Measurements from ENCODE around the gene CRIP2.

The CRIP2 gene

DNA sequence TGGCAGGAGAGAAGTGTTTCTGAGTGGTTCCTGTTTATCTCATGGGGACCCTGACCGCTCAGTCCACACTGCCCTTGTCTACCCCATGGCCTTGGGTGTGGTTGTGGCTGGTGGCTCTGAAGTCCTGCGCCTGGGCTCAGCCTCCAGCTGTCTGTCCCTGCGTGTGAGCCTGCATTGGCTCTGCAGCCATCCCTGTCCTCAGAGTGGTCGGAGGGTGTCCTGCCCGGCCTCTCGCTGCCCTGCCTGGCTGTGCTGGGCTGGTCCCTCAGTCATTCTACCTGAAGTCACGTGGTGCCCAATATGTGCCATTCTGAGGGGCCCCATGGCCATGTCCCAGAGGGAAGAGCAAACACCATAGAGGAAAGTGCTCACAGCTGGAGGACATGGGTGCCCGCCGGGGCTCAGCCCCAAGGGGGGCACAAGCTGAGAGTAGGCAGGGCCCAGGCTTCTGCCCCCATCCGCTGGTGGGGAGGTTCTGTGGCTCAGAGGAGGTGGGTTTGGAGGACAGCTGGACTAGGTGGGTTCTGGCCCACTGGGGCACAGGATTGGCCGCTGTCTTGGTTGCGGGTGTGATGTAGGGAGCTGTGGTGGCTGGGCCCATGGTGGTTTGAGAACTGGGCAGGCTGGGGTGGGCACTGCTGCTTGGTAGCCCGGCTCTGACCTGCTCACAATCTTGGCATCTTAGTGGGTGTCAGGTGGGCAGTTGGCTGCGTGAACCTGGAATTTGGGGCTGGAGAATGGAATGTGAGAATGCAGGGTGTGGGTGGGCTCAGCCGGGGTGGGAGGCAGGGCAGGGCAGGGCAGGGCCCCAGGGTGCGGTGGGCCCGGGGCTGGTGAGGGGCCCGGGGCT lies 28.1 kb downstream of the CRIP2 start:
- no peak for TF ChIP-seq Cebpa-rat (IDR thresholded peaks at IDR 0.05)
- H3K4me1 ChIP-seq: peaks cover 0 to 39% (median 24%) of the 10 kb centered on the region in 10 experiments; a peak in 17 of 20 replicates
- H3K27me3 ChIP-seq: peaks cover 0 to 6% (median 0%) of the 10 kb centered on the region in 11 experiments; a peak in 5 of 22 replicates
- H3K4me3 ChIP-seq: no peak overlapping the region
- H3K36me3 ChIP-seq: peaks cover 0 to 18% (median 9%) of the 10 kb centered on the region in 11 experiments; a peak in 9 of 22 replicates
- peak overlapping the region in 4 of 11 experiments; percentile 11 to 32 (median 19); a peak in 3 of 22 replicates for H3K4me2 ChIP-seq
- no peak overlapping the region for H3K27ac ChIP-seq
- H4K20me1 ChIP-seq: peaks cover 0 to 44% (median 0%) of the 10 kb centered on the region in 11 experiments; a peak in 5 of 22 replicates
- H3K9ac ChIP-seq: 0 out of 22 replicates have a peak overlapping the region, but pooled peaks of 3 of the 11 experiments have one; percentile 10 to 15 (median 14)
- no peaks in the 10 kb centered on the region for H3K9me3 ChIP-seq (replicated peaks in 1 of 11)

GRCh38 chr14:105503296-105503640 lies 28.6 kb downstream of the CRIP2 start:
- H3K4me2 ChIP-seq: peak overlapping the region in 4 of 11 experiments; percentile 2 to 36 (median 16); a peak in 4 of 22 replicates
- no peak overlapping the region for H3K4me3 ChIP-seq
- H3K36me3 ChIP-seq: peaks cover 0 to 14% (median 6%) of the 10 kb centered on the region in 11 experiments; a peak in 9 of 22 replicates
- no peak overlapping the region for H3K9ac ChIP-seq
- peaks cover 0 to 7% (median 0%) of the 10 kb centered on the region in 11 experiments; a peak in 5 of 22 replicates for H3K27me3 ChIP-seq
- peaks cover 0 to 45% (median 30%) of the 10 kb centered on the region in 10 experiments; a peak in 17 of 20 replicates for H3K4me1 ChIP-seq
- peaks cover 0 to 38% (median 0%) of the 10 kb centered on the region in 11 experiments; a peak in 5 of 22 replicates for H4K20me1 ChIP-seq
- no peak overlapping the region for H3K27ac ChIP-seq
- TF ChIP-seq Cebpa-rat (IDR thresholded peaks at IDR 0.05): no peak
- no peaks in the 10 kb centered on the region for H3K9me3 ChIP-seq (replicated peaks in 1 of 11)

DNA sequence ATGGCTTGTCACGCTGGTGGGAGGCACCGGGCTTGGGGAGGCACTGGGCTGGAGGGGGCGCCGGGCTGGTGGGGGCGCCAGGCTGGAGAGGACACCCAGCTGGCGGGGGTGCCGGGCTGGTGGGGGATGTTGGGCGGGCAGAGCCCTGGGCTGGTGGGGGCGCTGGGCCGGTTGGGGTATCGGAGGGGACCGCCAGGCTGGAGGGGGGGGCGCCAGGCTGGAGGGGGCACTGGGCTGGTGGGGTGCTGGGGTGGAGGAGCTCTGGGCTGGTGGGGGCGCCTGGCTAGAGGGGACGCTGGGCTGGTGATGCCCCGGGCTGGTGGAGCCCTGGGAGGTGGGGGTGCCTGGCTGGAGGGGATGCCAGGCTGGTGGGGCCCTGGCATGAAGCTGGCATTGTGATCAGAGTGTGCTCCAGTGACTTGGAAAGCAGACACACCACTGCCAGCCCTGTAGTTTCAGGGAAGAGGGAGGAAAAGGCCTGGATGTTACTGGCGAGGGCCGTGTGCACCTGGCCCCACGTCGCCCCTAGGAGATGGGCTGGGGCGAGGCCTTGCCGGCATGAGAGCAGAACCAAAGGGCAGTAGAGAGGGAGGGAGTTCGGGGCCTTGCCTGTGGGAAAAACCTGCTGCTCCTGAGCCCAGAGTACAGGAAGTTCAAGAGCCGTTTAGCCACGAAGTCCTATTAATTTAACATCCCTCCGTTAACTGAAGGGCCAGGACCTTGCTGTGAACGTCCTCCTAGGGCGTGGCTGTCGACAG lies 29.5 kb downstream of the CRIP2 start:
- Histone ChIP-seq H3K27me3 (peaks cover 0 to 7% (median 0%) of the 10 kb centered on the region in 11 experiments; a peak in 5 of 22 replicates), H3K9me3 (replicated peaks in 1 of 11) (no peaks in the 10 kb centered on the region), H3K4me2 (peak overlapping the region; percentile 32 to 76 (median 57); a peak in 20 of 22 replicates), H3K36me3 (peaks cover 0 to 7% (median 0%) of the 10 kb centered on the region in 11 experiments; a peak in 4 of 22 replicates), H3K4me1 (peaks cover 0 to 48% (median 33%) of the 10 kb centered on the region in 10 experiments; a peak in 17 of 20 replicates), H4K20me1 (peaks cover 0 to 30% (median 0%) of the 10 kb centered on the region in 11 experiments; a peak in 3 of 22 replicates), H3K4me3 (no peak overlapping the region), H3K27ac (peak overlapping the region in 4 of 11 experiments; percentile 1 to 32 (median 14); a peak in 1 of 22 replicates), H3K9ac (peak overlapping the region in 6 of 11 experiments; percentile 11 to 62 (median 40); a peak in 8 of 22 replicates)
- no peak for TF ChIP-seq Cebpa-rat (IDR thresholded peaks at IDR 0.05)

DNA sequence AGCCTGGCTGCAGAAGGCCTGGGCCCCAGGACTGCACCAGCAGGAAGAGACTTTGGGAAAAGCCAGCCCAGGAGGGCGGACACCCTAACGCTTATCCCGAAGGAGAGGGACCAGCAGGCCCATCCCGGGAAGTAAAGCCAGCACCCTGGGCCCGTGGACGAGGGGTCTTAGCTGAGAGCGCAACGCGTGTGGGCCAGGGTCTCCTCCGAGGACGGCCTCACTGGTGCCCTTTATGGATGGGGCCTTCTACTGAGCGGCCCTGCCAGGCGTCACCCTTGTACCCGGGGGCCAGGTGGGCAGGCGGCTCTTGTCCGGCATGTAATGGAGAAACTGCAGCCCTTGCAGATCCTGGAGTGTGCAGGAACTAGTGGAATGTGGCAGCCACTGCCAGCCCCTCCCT lies 30.5 kb downstream of the CRIP2 start:
- H3K27me3 ChIP-seq: peaks cover 0 to 7% (median 0%) of the 10 kb centered on the region in 11 experiments; a peak in 5 of 22 replicates
- no peak for TF ChIP-seq Cebpa-rat (IDR thresholded peaks at IDR 0.05)

DNA sequence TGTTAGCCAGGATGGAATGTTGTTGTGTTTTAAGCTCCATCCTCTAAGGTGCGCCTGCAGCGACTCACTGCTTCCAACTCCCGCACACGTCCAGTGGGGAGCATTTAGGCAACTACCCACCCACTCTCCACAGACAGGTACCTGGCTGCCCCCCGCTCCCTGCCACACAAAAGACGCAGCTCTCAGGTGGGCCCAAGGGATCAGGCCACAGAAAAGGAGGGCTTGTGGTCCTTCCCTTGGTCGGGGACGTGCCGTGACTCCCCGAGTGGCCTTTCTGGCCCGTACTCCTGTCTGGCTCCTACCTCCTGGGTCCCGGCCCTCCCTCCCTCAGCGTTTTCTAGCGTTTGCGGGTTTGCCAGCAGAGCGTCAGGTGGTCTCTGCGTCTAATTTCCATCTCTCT lies 32.6 kb downstream of the CRIP2 start:
- Histone ChIP-seq H3K27me3 (peaks cover 0 to 7% (median 0%) of the 10 kb centered on the region in 11 experiments; a peak in 5 of 22 replicates), H3K4me1 (peaks cover 0 to 51% (median 37%) of the 10 kb centered on the region in 10 experiments; a peak in 17 of 20 replicates)

More for the DNA sequence above, 30.5 kb downstream of the CRIP2 start:
- 0 out of 22 replicates have a peak overlapping the region, but pooled peaks of 1 of the 11 experiments have one; percentile 9 for H3K27ac ChIP-seq
- H3K4me2 ChIP-seq: peak overlapping the region in 10 of 11 experiments; percentile 32 to 76 (median 61); a peak in 19 of 22 replicates
- H3K9me3 ChIP-seq (replicated peaks in 1 of 11): no peaks in the 10 kb centered on the region
- H3K9ac ChIP-seq: peak overlapping the region in 4 of 11 experiments; percentile 18 to 62 (median 56); a peak in 4 of 22 replicates
- H3K4me3 ChIP-seq: no peak overlapping the region
- H3K36me3 ChIP-seq: no peaks in the 10 kb centered on the region
- peaks cover 0 to 48% (median 33%) of the 10 kb centered on the region in 10 experiments; a peak in 17 of 20 replicates for H3K4me1 ChIP-seq
- peaks cover 0 to 20% (median 0%) of the 10 kb centered on the region in 11 experiments; a peak in 3 of 22 replicates for H4K20me1 ChIP-seq

GRCh38 chr14:105508069-105508468 lies 33.4 kb downstream of the CRIP2 start:
- peaks cover 0 to 7% (median 0%) of the 10 kb centered on the region in 11 experiments; a peak in 5 of 22 replicates for H3K27me3 ChIP-seq
- H3K9me3 ChIP-seq (replicated peaks in 1 of 11): no peaks in the 10 kb centered on the region
- H3K4me2 ChIP-seq: peak overlapping the region in 8 of 11 experiments; percentile 20 to 75 (median 51); a peak in 15 of 22 replicates
- no peak overlapping the region for H3K9ac ChIP-seq
- H3K36me3 ChIP-seq: no peaks in the 10 kb centered on the region
- H3K4me3 ChIP-seq: no peak overlapping the region
- H3K27ac ChIP-seq: no peak overlapping the region
- H3K4me1 ChIP-seq: peaks cover 0 to 46% (median 33%) of the 10 kb centered on the region in 10 experiments; a peak in 17 of 20 replicates
- TF ChIP-seq Cebpa-rat (IDR thresholded peaks at IDR 0.05): no peak
- H4K20me1 ChIP-seq: peaks cover 0 to 4% (median 0%) of the 10 kb centered on the region in 11 experiments; a peak in 1 of 22 replicates

More for the DNA sequence above, 32.6 kb downstream of the CRIP2 start:
- Histone ChIP-seq H3K36me3 (no peaks in the 10 kb centered on the region), H4K20me1 (peaks cover 0 to 11% (median 0%) of the 10 kb centered on the region in 11 experiments; a peak in 1 of 22 replicates), H3K4me3 (no peak overlapping the region), H3K4me2 (peak overlapping the region in 8 of 11 experiments; percentile 20 to 75 (median 51); a peak in 15 of 22 replicates), H3K9me3 (replicated peaks in 1 of 11) (no peaks in the 10 kb centered on the region), H3K9ac (0 out of 22 replicates have a peak overlapping the region, but pooled peaks of 1 of the 11 experiments have one; percentile 13), H3K27ac (no peak overlapping the region)
- TF ChIP-seq Cebpa-rat (IDR thresholded peaks at IDR 0.05): no peak

GRCh38 chr14:105508601-105509000 lies 34.0 kb downstream of the CRIP2 start:
- Histone ChIP-seq H3K4me2 (peak overlapping the region in 6 of 11 experiments; percentile 34 to 75 (median 64); a peak in 7 of 22 replicates), H3K9ac (no peak overlapping the region), H3K27ac (no peak overlapping the region), H3K36me3 (no peaks in the 10 kb centered on the region), H4K20me1 (no peaks in the 10 kb centered on the region), H3K4me3 (no peak overlapping the region), H3K27me3 (peaks cover 0 to 7% (median 0%) of the 10 kb centered on the region in 11 experiments; a peak in 5 of 22 replicates), H3K4me1 (peaks cover 0 to 42% (median 32%) of the 10 kb centered on the region in 10 experiments; a peak in 17 of 20 replicates), H3K9me3 (replicated peaks in 1 of 11) (no peaks in the 10 kb centered on the region)
- no peak for TF ChIP-seq Cebpa-rat (IDR thresholded peaks at IDR 0.05)

- Histone ChIP-seq H3K9ac (no peak overlapping the region), H3K4me1 (peaks cover 0 to 3% (median under 1%) of the 10 kb centered on the region in 10 experiments; a peak in 9 of 20 replicates), H3K27ac (no peak overlapping the region), H3K36me3 (no peaks in the 10 kb centered on the region), H3K4me2 (no peak overlapping the region), H4K20me1 (no peaks in the 10 kb centered on the region), H3K4me3 (no peak overlapping the region), H3K27me3 (no peaks in the 10 kb centered on the region), H3K9me3 (replicated peaks in 1 of 11) (peaks cover 13 to 32% (median 21%) of the 10 kb centered on the region in 11 experiments; a peak in 21 of 22 replicates)
- TF ChIP-seq Cebpa-rat (IDR thresholded peaks at IDR 0.05): no peak
Measured at GRCh38 chr14:105517096-105517495, 42.5 kb downstream of the CRIP2 start.
